IMR-90 (cell line): ENCODE data around the gene HSD17B11. TPM values are rescaled to one million over a fixed set of nuclear protein-coding genes. Genes with fewer than 3 reads are reported as not detected.

Experiments used
- ATAC-seq: fragments of 200-7000 bp; cut with Tn5 transposase; 2 replicates; pipeline ENCODE4 v1.9.1; 2020; ENCODE audit warnings: low read depth, mild to moderate bottlenecking, moderate library complexity
- BruUV-seq: library from RNA; stranded (reverse); fragments of 400-500 nt; replicated peaks from 2 replicates; lab custom pipeline; 2021; lab: Mats Ljungman, UMichigan
- CTCF ChIA-PET: fragments of 300-600 bp; formaldehyde crosslinking; extraction: SDS; loops from one replicate; lab custom pipeline; 2021; ENCODE audit warnings: antibody characterized with exemption; lab: Yijun Ruan, JAX
- POLR2A ChIA-PET: fragments of 300-600 bp; sonication (Branson Sonifier 250); formaldehyde crosslinking; loops from one replicate; lab custom pipeline; 2022; ENCODE audit warnings: antibody characterized with exemption; ENCODE audit not compliant: unreplicated experiment; lab: Charles Lee
- DNase-seq: peaks from one replicate; pipeline ENCODE4 v3.0.0; 2013
- H2AFZ ChIP-seq: replicated peaks from 2 replicates; pipeline ENCODE3; 2013; ENCODE audit warnings: low read length, mild to moderate bottlenecking; ENCODE audit not compliant: poor library complexity
- H2AK5ac ChIP-seq: 2 replicates; pipeline ENCODE4 v1.6.1; 2013; ENCODE audit warnings: low read depth, low read length, inconsistent platforms
- H2AK9ac ChIP-seq: replicated peaks from 2 replicates; pipeline ENCODE3; 2013; ENCODE audit warnings: mild to moderate bottlenecking, low read depth, low read length, moderate library complexity; ENCODE audit not compliant: poor library complexity
- H2BK120ac ChIP-seq: 2 replicates; pipeline ENCODE4 v1.6.1; 2013; ENCODE audit warnings: low read depth, low read length, inconsistent platforms
- H2BK15ac ChIP-seq: 3 replicates; pipeline ENCODE4 v1.6.1; 2013; ENCODE audit warnings: low read depth, low read length, inconsistent platforms
- H2BK20ac ChIP-seq: 2 replicates; pipeline ENCODE4 v1.6.1; 2013; ENCODE audit warnings: low read depth, mild to moderate bottlenecking, inconsistent platforms, low read length, moderate library complexity
- H2BK5ac ChIP-seq: 2 replicates; pipeline ENCODE4 v1.6.1; 2013; ENCODE audit warnings: mild to moderate bottlenecking, low read depth, low read length, inconsistent platforms; ENCODE audit not compliant: poor library complexity, severe bottlenecking
- H3K14ac ChIP-seq: replicated peaks from 2 replicates; pipeline ENCODE4 v1.6.1; 2013; ENCODE audit warnings: low read depth, low read length, inconsistent platforms
- H3K18ac ChIP-seq: 2 replicates; pipeline ENCODE4 v1.6.1; 2013; ENCODE audit warnings: low read depth, low read length, control low read depth
- H3K23ac ChIP-seq: 2 replicates; pipeline ENCODE4 v1.6.1; 2013; ENCODE audit warnings: low read depth, low read length, inconsistent platforms
- H3K27ac ChIP-seq: 2 replicates; pipeline ENCODE4 v1.5.1; 2013; ENCODE audit warnings: mild to moderate bottlenecking, control low read depth, low read length; ENCODE audit not compliant: insufficient read depth
- H3K27me3 ChIP-seq: 2 replicates; pipeline ENCODE4 v1.6.1; 2013; ENCODE audit warnings: low read length; ENCODE audit not compliant: control insufficient read depth, insufficient read depth
- H3K36me3 ChIP-seq: 2 replicates; pipeline ENCODE4 v1.6.1; 2013; ENCODE audit warnings: low read length, mixed read lengths; ENCODE audit not compliant: control insufficient read depth, insufficient read depth
- H3K4ac ChIP-seq: 2 replicates; pipeline ENCODE4 v1.6.1; 2013; ENCODE audit warnings: low read depth, low read length, inconsistent platforms
- H3K4me1 ChIP-seq: 2 replicates; pipeline ENCODE4 v1.6.1; 2013; ENCODE audit warnings: low read length, mixed read lengths; ENCODE audit not compliant: control insufficient read depth, insufficient read depth
- H3K4me2 ChIP-seq: 2 replicates; pipeline ENCODE4 v1.6.1; 2013; ENCODE audit warnings: low read depth, mild to moderate bottlenecking, control low read depth, low read length, moderate library complexity
- H3K4me3 ChIP-seq: 2 replicates; pipeline ENCODE4 v1.5.1; 2013; ENCODE audit warnings: low read depth, mild to moderate bottlenecking, control low read depth, low read length, moderate library complexity; ENCODE audit not compliant: insufficient read depth
- H3K56ac ChIP-seq: 2 replicates; pipeline ENCODE4 v1.6.1; 2013; ENCODE audit warnings: low read length, inconsistent platforms; ENCODE audit not compliant: insufficient read depth; ENCODE audit errors: extremely low read depth
- H3K79me1 ChIP-seq, 2 experiments: 2 replicates each; pipeline ENCODE4 v1.6.1; 2013; ENCODE audit warnings: low read length in 2 of 2, inconsistent platforms in 1 of 2, low read depth in 1 of 2
- H3K9ac ChIP-seq: 2 replicates; pipeline ENCODE4 v1.6.1; 2013; ENCODE audit warnings: low read depth, low read length, control low read depth
- H3K9me1 ChIP-seq: 2 replicates; pipeline ENCODE4 v1.6.1; 2013; ENCODE audit warnings: low read length, inconsistent platforms; ENCODE audit not compliant: insufficient read depth
- H3K9me3 ChIP-seq: 2 replicates; pipeline ENCODE4 v1.6.1; 2013; ENCODE audit warnings: low read length; ENCODE audit not compliant: control insufficient read depth, insufficient read depth
- H4K20me1 ChIP-seq: 2 replicates; pipeline ENCODE4 v1.6.1; 2013; ENCODE audit warnings: low read length, inconsistent platforms; ENCODE audit not compliant: insufficient read depth
- H4K5ac ChIP-seq: 2 replicates; pipeline ENCODE4 v1.6.1; 2013; ENCODE audit warnings: mild to moderate bottlenecking, low read depth, low read length, control low read depth
- H4K8ac ChIP-seq, 2 experiments: 2 replicates each; pipeline ENCODE4 v1.6.1; 2013; ENCODE audit warnings: low read depth in 2 of 2, low read length in 2 of 2, control low read depth in 1 of 2, inconsistent platforms in 1 of 2
- H4K91ac ChIP-seq: 2 replicates; pipeline ENCODE4 v1.6.1; 2013; ENCODE audit warnings: low read depth, low read length, inconsistent platforms; ENCODE audit not compliant: insufficient read depth
- BHLHE40 ChIP-seq: fragments of 150-350 bp; IDR thresholded peaks from 2 replicates; pipeline ENCODE4 v1.6.1; 2016; ENCODE audit warnings: mild to moderate bottlenecking, low read depth, low read length
- CEBPB ChIP-seq: IDR thresholded peaks from 2 replicates; pipeline ENCODE4 v1.6.1; 2012; ENCODE audit warnings: low read depth, low read length, improper control_type of control experiment
- CHD1 ChIP-seq: IDR thresholded peaks from 2 replicates; pipeline ENCODE4 v1.6.1; 2012; ENCODE audit warnings: low read depth, low read length, improper control_type of control experiment
- CTCF ChIP-seq: conservative IDR thresholded peaks from 2 replicates; pipeline ENCODE4 v1.5.1; 2012; ENCODE audit warnings: mild to moderate bottlenecking, low read depth, low read length, improper control_type of control experiment
- ELK1 ChIP-seq: fragments of 150-350 bp; IDR thresholded peaks from 2 replicates; pipeline ENCODE4 v1.6.1; 2016; ENCODE audit warnings: low read depth, mild to moderate bottlenecking, low read length, moderate library complexity, borderline replicate concordance
- FOS ChIP-seq: fragments of 150-350 bp; IDR thresholded peaks from 2 replicates; pipeline ENCODE4 v1.6.1; 2016; ENCODE audit warnings: low read depth, low read length
- MAZ ChIP-seq: IDR thresholded peaks from 2 replicates; pipeline ENCODE4 v1.6.1; 2012; ENCODE audit warnings: low read depth, mild to moderate bottlenecking, low read length, improper control_type of control experiment, moderate library complexity, borderline replicate concordance
- MXI1 ChIP-seq: IDR thresholded peaks from 2 replicates; pipeline ENCODE4 v1.6.1; 2012; ENCODE audit warnings: low read depth, mild to moderate bottlenecking, low read length, moderate library complexity, borderline replicate concordance
- NFE2L2 ChIP-seq: fragments of 150-350 bp; IDR thresholded peaks from 2 replicates; pipeline ENCODE4 v1.6.1; 2016; ENCODE audit warnings: low read depth, mild to moderate bottlenecking, low read length
- POLR2A ChIP-seq: IDR thresholded peaks from 2 replicates; pipeline ENCODE4 v1.6.1; 2012; ENCODE audit warnings: mild to moderate bottlenecking, low read depth, low read length
- RAD21 ChIP-seq: IDR thresholded peaks from 2 replicates; pipeline ENCODE4 v1.6.1; 2012; ENCODE audit warnings: low read length, improper control_type of control experiment
- RCOR1 ChIP-seq: IDR thresholded peaks from 2 replicates; pipeline ENCODE4 v1.6.1; 2012; ENCODE audit warnings: mild to moderate bottlenecking, low read length, improper control_type of control experiment; ENCODE audit not compliant: insufficient replicate concordance
- USF2 ChIP-seq: fragments of 150-350 bp; IDR thresholded peaks from 2 replicates; pipeline ENCODE4 v1.6.1; 2017; ENCODE audit warnings: mild to moderate bottlenecking, antibody characterized with exemption, low read length, low read depth
- WGBS, 2 experiments: methylation state at CpG; one replicate each; pipeline versions ENCODE4 v1.1.5 to v1.1.7; 2013; ENCODE audit warnings: missing lambda C conversion rate in 2 of 2; ENCODE audit not compliant: insufficient read length in 1 of 2; ENCODE audit errors: extremely low coverage in 2 of 2; 5-methylcytosine and 5-hydroxymethylcytosine counted together
- dilution Hi-C: fragments of 300-500 bp; cut with HindIII; formaldehyde crosslinking; loops from one replicate; pipeline ENCODE4 v1.14.3; 2018; ENCODE audit warnings: low sequenced_read_pairs; ENCODE audit not compliant: unreplicated experiment
- in situ Hi-C: fragments of 300-500 bp; cut with MboI; formaldehyde crosslinking; loops from 3 replicates; pipeline ENCODE4 v1.14.3; 2019; ENCODE audit warnings: low sequenced_read_pairs, inconsistent platforms, mixed read lengths
- intact Hi-C: fragments of 100-400 bp; cut with micrococcal nuclease; formaldehyde crosslinking; loops from 2 replicates; pipeline ENCODE4 v1.10.0; 2022
- polyA plus RNA-seq, 3 experiments: library from polyadenylated mRNA; depleted of rRNA; stranded (reverse); fragments of >200 nt; gene quantifications; 2 replicates each; pipeline ENCODE4 v1.2.3, GENCODE V29; 2012; ENCODE audit warnings: low replicate concordance in 1 of 3
- total RNA-seq: library from RNA; depleted of rRNA; stranded (reverse); fragments of >200 nt; gene quantifications from 2 replicates; pipeline ENCODE4 v1.2.3, GENCODE V29; 2012

Gene HSD17B11
- total and polyA plus RNA-seq, 2 of the 4 experiments (the other 2 are of a cell fraction): 11.3 to 12.0 TPM

- no peak overlapping the region for H3K56ac ChIP-seq
- H2BK5ac ChIP-seq: no peak overlapping the region
- CTCF ChIA-PET: no interaction called here
- H3K4me1 ChIP-seq: no peaks in the 10 kb centered on the region; the same call in 1 of the 2 replicates
- no CpG with 5 or more reads among the region's 2 CpGs for WGBS, 2 experiments
- POLR2A ChIA-PET: no interaction called here
- no peaks in the 10 kb centered on the region for H3K9me3 ChIP-seq
- H3K14ac ChIP-seq: no peak overlapping the region
- H2BK20ac ChIP-seq: no peak overlapping the region
- in situ Hi-C loops: loop anchor here (10.0 kb wide), 1 partner anchor 87 kb away; no protein-coding TSS in a partner anchor
- no peak overlapping the region for H4K8ac ChIP-seq
- 0 out of 2 replicates have a peak, but pooled peaks cover under 1% of the 10 kb centered on the region for H3K9me1 ChIP-seq
- ATAC-seq (no peak), DNase-seq (no peak)
- H2AFZ ChIP-seq: no peak overlapping the region
- H3K18ac ChIP-seq: no peak overlapping the region
- no peaks in the 10 kb centered on the region for H3K27me3 ChIP-seq
- H3K27ac ChIP-seq: no peak overlapping the region
- no peak overlapping the region for H3K4ac ChIP-seq
- H3K4me3 ChIP-seq: no peak overlapping the region
- H3K9ac ChIP-seq: no peak overlapping the region
- no peak overlapping the region for H2AK5ac ChIP-seq
- no peaks in the 10 kb centered on the region for H4K20me1 ChIP-seq
- dilution Hi-C loops: no loop called here
- no TSS peak for BruUV-seq
- H3K79me1 ChIP-seq: peaks cover under 1 to 3% of the 10 kb centered on the region in 2 experiments; a peak in 2 of 4 replicates
- intact Hi-C loops: loop anchor here (5.0 to 10.0 kb wide), 2 partner anchors 44 to 277 kb away; partner anchors contain the start of genes DMP1 and NUDT9
- no peak overlapping the region for H3K23ac ChIP-seq
- no peak overlapping the region for H2BK15ac ChIP-seq
- H2AK9ac ChIP-seq: no peak overlapping the region
- no peak overlapping the region for H4K91ac ChIP-seq
- H3K4me2 ChIP-seq: no peak overlapping the region
- TF ChIP-seq USF2 (no peak), FOS (no peak), CHD1 (no peak), RCOR1 (no peak), MAZ (no peak), MXI1 (no peak), BHLHE40 (no peak), ELK1 (no peak), RAD21 (no peak), NFE2L2 (no peak), POLR2A (no peak), CTCF (no peak), CEBPB (no peak)
- H4K5ac ChIP-seq: no peak overlapping the region
- peaks cover 8% of the 10 kb centered on the region; the same call in 1 of the 2 replicates for H3K36me3 ChIP-seq
- H2BK120ac ChIP-seq: no peak overlapping the region
Measured at GRCh38 chr4:87377816-87378215, 13.2 kb downstream of the HSD17B11 start.
